ENCODE results near the gene ELMO1. TPM values are rescaled to one million over a fixed set of nuclear protein-coding genes. Genes with fewer than 3 reads are reported as not detected.

ELMO1 gene
- total RNA-seq, 1 experiment from 2014 or later: 7.8 TPM

DNA sequence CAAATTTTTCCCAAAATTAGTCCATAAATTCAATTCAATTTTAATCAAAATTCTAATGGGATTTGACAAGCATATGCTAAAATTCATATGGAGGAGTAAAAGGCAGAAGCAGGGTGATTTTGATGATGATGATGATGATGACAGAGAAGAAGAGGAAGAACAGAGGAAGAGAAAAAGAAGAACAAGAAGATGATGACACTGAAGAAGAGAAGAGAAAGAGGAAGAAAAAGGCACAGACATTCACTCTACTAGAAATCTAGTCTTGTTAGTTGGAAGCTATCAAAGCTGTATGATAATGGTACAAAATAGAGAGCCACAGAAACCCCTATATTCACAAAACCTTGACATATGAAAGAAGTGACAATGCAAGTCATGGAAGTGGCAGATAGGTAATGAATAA is 157.9 kb downstream of the ELMO1 start:
- H2BK120ac ChIP-seq (ENCODE audit: low read depth, low read length, poor library complexity, severe bottlenecking): no peak overlapping the region
- H3K4me2 ChIP-seq (ENCODE audit: insufficient read depth, insufficient read length, low read length): no peak overlapping the region
- no peak overlapping the region for H2BK12ac ChIP-seq (ENCODE audit: insufficient read length, low read depth, low read length)
- no peak overlapping the region for H3K18ac ChIP-seq (ENCODE audit: insufficient read length, low read depth, low read length)
- no peak overlapping the region for H4K5ac ChIP-seq (ENCODE audit: insufficient read length, low read depth, low read length)
- H3K27ac ChIP-seq (ENCODE audit: insufficient read length, low read depth, low read length): no peak overlapping the region
- H4K20me1 ChIP-seq (ENCODE audit: control insufficient read depth, insufficient read depth, insufficient read length): no peaks in the 10 kb centered on the region
- no peak overlapping the region for H3K14ac ChIP-seq (ENCODE audit: insufficient read depth, low read length)
- no peak overlapping the region for H2AK5ac ChIP-seq (ENCODE audit: insufficient read length, low read length)
- no peak overlapping the region for H3T11ph ChIP-seq (ENCODE audit: low read length)
- Mint-ChIP-seq H3K27me3 (ENCODE audit: low read depth) (no peaks in the 10 kb centered on the region; the same call in 1 of the 2 replicates), H3K4me1 (peaks cover 4% of the 10 kb centered on the region in 2 experiments; a peak in 3 of 4 replicates), H3K36me3 (ENCODE audit: insufficient read depth in 1 of 3, low read depth in 3 of 3) (peaks cover 5 to 6% (median 5%) of the 10 kb centered on the region in 3 experiments), H3K9me3 (peaks cover 6 to 7% of the 10 kb centered on the region in 2 experiments), H3K4me3 (no peak overlapping the region), H3K27ac (no peak overlapping the region)
- no peak overlapping the region for H2BK20ac ChIP-seq (ENCODE audit: low read depth, low read length, poor library complexity, severe bottlenecking)
- no peak overlapping the region for H3K9ac ChIP-seq (ENCODE audit: extremely low read depth, insufficient read length, low read length)
- H2BK5ac ChIP-seq (ENCODE audit: insufficient read length, low read length): no peak overlapping the region
- no peak for DNase-seq
- no peak overlapping the region for H3K23ac ChIP-seq (ENCODE audit: insufficient read length, low read depth, low read length)
- H4K91ac ChIP-seq (ENCODE audit: insufficient read length, low read depth, low read length): no peak overlapping the region
- no peak overlapping the region for H3K4ac ChIP-seq (ENCODE audit: low read depth, low read length)
- H4K8ac ChIP-seq (replicated peaks; ENCODE audit: insufficient read length, low read depth, low read length): no peak overlapping the region
- H3K4me1 ChIP-seq (ENCODE audit: insufficient read depth, low read length): no peaks in the 10 kb centered on the region; the same call in 1 of the 2 replicates
- H3K9me3 ChIP-seq (ENCODE audit: control insufficient read depth, low read depth, low read length): no peaks in the 10 kb centered on the region
- no peaks in the 10 kb centered on the region for H3K79me2 ChIP-seq (ENCODE audit: insufficient read depth, low read length)
- no peaks in the 10 kb centered on the region for H3K79me1 ChIP-seq (ENCODE audit: insufficient read depth, low read depth, low read length, poor library complexity, severe bottlenecking)
- no peak overlapping the region for H3K56ac ChIP-seq (ENCODE audit: insufficient read length, low read depth, low read length)
- no peaks in the 10 kb centered on the region for H3K23me2 ChIP-seq (ENCODE audit: insufficient read length, low read depth, low read length, poor library complexity, severe bottlenecking)
- H2BK15ac ChIP-seq (ENCODE audit: low read depth, low read length): no peak overlapping the region
- H2AFZ ChIP-seq (ENCODE audit: low read length): no peak overlapping the region
- no peaks in the 10 kb centered on the region for H3K27me3 ChIP-seq (ENCODE audit: insufficient read depth, low read length)
- TF ChIP-seq, protein P1, sequence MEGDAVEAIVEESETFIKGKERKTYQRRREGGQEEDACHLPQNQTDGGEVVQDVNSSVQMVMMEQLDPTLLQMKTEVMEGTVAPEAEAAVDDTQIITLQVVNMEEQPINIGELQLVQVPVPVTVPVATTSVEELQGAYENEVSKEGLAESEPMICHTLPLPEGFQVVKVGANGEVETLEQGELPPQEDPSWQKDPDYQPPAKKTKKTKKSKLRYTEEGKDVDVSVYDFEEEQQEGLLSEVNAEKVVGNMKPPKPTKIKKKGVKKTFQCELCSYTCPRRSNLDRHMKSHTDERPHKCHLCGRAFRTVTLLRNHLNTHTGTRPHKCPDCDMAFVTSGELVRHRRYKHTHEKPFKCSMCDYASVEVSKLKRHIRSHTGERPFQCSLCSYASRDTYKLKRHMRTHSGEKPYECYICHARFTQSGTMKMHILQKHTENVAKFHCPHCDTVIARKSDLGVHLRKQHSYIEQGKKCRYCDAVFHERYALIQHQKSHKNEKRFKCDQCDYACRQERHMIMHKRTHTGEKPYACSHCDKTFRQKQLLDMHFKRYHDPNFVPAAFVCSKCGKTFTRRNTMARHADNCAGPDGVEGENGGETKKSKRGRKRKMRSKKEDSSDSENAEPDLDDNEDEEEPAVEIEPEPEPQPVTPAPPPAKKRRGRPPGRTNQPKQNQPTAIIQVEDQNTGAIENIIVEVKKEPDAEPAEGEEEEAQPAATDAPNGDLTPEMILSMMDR (conservative IDR thresholded peaks at IDR 0.05): no peak
